OCI-LY1 (cell line): ENCODE data around the gene TARBP2.

Experiments
- H2AFZ ChIP-seq: fragments of 200-600 bp; sonication (generic), shearing (Covaris generic); 2 replicates; pipeline ENCODE4 v1.6.0; 2014; ENCODE audit warnings: antibody characterized with exemption, mild to moderate bottlenecking, low read length
- H3F3A ChIP-seq: fragments of 200-600 bp; sonication (generic), shearing (Covaris generic); 2 replicates; pipeline ENCODE4 v1.6.0; 2014; ENCODE audit warnings: mild to moderate bottlenecking, antibody characterized with exemption, low read length, moderate library complexity; ENCODE audit not compliant: insufficient read depth
- H3K27ac ChIP-seq: fragments of 200-600 bp; sonication (generic); 2 replicates; pipeline ENCODE4 v1.5.1; 2014; ENCODE audit warnings: low read length, mixed run types, mild to moderate bottlenecking, low read depth; ENCODE audit not compliant: poor library complexity, severe bottlenecking
- H3K27me3 ChIP-seq: fragments of 200-600 bp; sonication (generic); 2 replicates; pipeline ENCODE4 v1.6.0; 2014; ENCODE audit warnings: antibody characterized with exemption, mild to moderate bottlenecking, low read length, moderate library complexity; ENCODE audit not compliant: insufficient read depth
- H3K36me3 ChIP-seq: fragments of 200-600 bp; sonication (generic); 2 replicates; pipeline ENCODE4 v1.6.1; 2014; ENCODE audit warnings: mild to moderate bottlenecking, antibody characterized with exemption, low read length, moderate library complexity, mixed read lengths; ENCODE audit not compliant: insufficient read depth
- H3K4me1 ChIP-seq: fragments of 200-600 bp; sonication (generic); 2 replicates; pipeline ENCODE4 v1.5.1; 2014; ENCODE audit warnings: mild to moderate bottlenecking, low read length, moderate library complexity; ENCODE audit not compliant: insufficient read depth, severe bottlenecking
- H3K4me2 ChIP-seq: fragments of 200-600 bp; sonication (generic), shearing (Covaris generic); 2 replicates; pipeline ENCODE4 v1.6.1; 2014; ENCODE audit warnings: low read length
- H3K4me3 ChIP-seq: fragments of 200-600 bp; sonication (generic); 2 replicates; pipeline ENCODE4 v1.5.1; 2014; ENCODE audit warnings: low read length, low read depth, mild to moderate bottlenecking, mixed read lengths; ENCODE audit not compliant: poor library complexity, severe bottlenecking
- H3K79me2 ChIP-seq: fragments of 200-600 bp; shearing (Covaris generic); 2 replicates; pipeline ENCODE4 v1.6.1; 2016; ENCODE audit warnings: mixed run types, low read length, mixed read lengths; ENCODE audit not compliant: insufficient read depth
- H3K9ac ChIP-seq: fragments of 200-600 bp; sonication (generic), shearing (Covaris generic); 2 replicates; pipeline ENCODE4 v1.6.1; 2014; ENCODE audit warnings: mild to moderate bottlenecking, low read length, mixed read lengths
- H3K9me2 ChIP-seq: fragments of 200-600 bp; sonication (generic), shearing (Covaris generic); 2 replicates; pipeline ENCODE4 v1.6.1; 2014; ENCODE audit warnings: low read depth, mild to moderate bottlenecking, low read length, mixed read lengths
- H3K9me3 ChIP-seq: fragments of 200-600 bp; shearing (Covaris generic); 2 replicates; pipeline ENCODE4 v1.6.1; 2014; ENCODE audit warnings: low read length, mixed read lengths
- H4K20me1 ChIP-seq: fragments of 200-600 bp; sonication (generic), shearing (Covaris generic); 2 replicates; pipeline ENCODE4 v1.6.0; 2016; ENCODE audit warnings: mild to moderate bottlenecking, low read length; ENCODE audit not compliant: insufficient read depth
- EZH2 ChIP-seq: fragments of 200-600 bp; sonication (generic), shearing (Covaris generic); IDR thresholded peaks from 2 replicates; pipeline ENCODE4 v1.8.0; 2017; ENCODE audit warnings: borderline replicate concordance, mixed run types, mild to moderate bottlenecking, antibody characterized with exemption, low read length, moderate library complexity, mixed read lengths
- TF ChIP-seq, protein P1 (sequence below): fragments of 200-600 bp; sonication (generic), shearing (Covaris generic); IDR thresholded peaks from 2 replicates; pipeline ENCODE4 v1.5.1; 2017; ENCODE audit warnings: mild to moderate bottlenecking, antibody characterized with exemption, low read length, moderate library complexity, mixed read lengths

Gene TARBP2

DNA sequence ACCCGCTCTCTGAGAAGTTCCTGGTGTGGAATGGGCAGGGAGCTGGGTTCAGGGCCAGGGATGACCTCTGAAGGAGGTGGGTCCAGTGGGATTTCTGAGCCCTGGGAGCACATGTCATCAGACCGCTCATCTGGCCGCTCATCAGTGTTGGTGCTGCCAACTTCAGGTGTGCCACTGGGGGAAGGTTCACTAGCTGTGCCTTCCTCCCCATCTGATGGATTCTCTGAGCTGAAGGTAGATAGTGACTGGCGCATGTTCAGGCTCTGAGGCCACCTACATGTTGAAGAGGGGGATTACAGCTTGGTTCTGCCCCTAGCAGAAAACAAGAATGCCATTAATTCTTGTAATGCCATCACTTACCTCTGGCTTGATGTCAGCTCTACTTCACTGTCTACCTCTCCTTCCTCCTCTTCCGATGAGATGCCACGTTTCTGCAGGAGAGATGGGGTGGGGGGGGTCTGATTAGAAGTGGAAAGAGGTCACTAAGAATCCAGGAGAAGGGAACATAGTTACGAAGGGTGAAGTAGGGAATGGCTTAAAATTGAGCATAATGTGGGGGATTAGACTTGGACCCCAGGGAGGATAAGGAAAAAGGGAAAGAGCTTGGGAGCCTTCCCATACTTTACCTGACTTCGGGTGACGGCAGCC, 19.0 kb upstream of the TARBP2 start:
- peaks cover 7% of the 10 kb centered on the region; the same call in 1 of the 2 replicates for H3F3A ChIP-seq
- H3K27ac ChIP-seq, result no peak overlapping the region
- no peaks in the 10 kb centered on the region for H3K79me2 ChIP-seq
- no peak for TF ChIP-seq EZH2
- TF ChIP-seq, protein P1, sequence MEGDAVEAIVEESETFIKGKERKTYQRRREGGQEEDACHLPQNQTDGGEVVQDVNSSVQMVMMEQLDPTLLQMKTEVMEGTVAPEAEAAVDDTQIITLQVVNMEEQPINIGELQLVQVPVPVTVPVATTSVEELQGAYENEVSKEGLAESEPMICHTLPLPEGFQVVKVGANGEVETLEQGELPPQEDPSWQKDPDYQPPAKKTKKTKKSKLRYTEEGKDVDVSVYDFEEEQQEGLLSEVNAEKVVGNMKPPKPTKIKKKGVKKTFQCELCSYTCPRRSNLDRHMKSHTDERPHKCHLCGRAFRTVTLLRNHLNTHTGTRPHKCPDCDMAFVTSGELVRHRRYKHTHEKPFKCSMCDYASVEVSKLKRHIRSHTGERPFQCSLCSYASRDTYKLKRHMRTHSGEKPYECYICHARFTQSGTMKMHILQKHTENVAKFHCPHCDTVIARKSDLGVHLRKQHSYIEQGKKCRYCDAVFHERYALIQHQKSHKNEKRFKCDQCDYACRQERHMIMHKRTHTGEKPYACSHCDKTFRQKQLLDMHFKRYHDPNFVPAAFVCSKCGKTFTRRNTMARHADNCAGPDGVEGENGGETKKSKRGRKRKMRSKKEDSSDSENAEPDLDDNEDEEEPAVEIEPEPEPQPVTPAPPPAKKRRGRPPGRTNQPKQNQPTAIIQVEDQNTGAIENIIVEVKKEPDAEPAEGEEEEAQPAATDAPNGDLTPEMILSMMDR, result peak; percentile 40; the same call in 1 of the 2 replicates
- no peaks in the 10 kb centered on the region for H3K9me3 ChIP-seq
- no peak overlapping the region for H2AFZ ChIP-seq
- H3K27me3 ChIP-seq, result no peaks in the 10 kb centered on the region
- H3K4me2 ChIP-seq, result no peak overlapping the region
- no peak overlapping the region for H3K4me3 ChIP-seq
- H4K20me1 ChIP-seq, result no peaks in the 10 kb centered on the region
- no peaks in the 10 kb centered on the region for H3K9me2 ChIP-seq
- peaks cover 91% of the 10 kb centered on the region for H3K36me3 ChIP-seq
- H3K4me1 ChIP-seq, result no peaks in the 10 kb centered on the region
- H3K9ac ChIP-seq, result no peak overlapping the region

DNA sequence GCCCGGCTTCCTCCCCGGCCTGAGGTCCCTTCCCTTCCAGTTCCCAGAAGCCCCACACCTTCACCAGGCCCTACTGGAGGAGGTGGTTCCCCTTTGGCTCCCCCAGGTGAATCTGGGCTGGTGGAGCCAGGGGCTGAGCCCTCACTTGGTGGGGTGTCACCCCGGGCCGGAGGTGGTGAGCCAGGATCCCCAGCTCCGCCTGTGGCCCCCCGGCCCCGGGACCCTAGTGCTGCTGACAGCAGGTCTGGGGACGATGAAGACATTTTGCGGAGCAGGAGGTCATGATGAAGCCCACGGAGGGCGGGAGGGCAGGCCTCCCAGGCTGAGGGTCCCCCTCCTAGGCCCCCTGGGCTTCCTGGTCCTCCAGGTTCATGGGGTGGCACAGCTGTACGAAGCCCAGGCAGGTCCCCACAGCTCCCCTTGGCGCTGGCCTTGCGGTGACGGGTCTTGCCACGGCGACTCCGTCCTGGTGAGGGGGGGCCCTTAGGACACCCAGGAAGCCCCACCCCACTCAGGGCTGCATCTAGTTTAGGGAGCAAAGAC, 18.4 kb upstream of the TARBP2 start:
- Histone ChIP-seq H3K9me3 (no peaks in the 10 kb centered on the region), H3K9ac (no peak overlapping the region), H3K36me3 (peaks cover 85% of the 10 kb centered on the region), H3K4me3 (no peak overlapping the region), H3K4me1 (no peaks in the 10 kb centered on the region), H4K20me1 (no peaks in the 10 kb centered on the region), H3K27ac (no peak overlapping the region), H2AFZ (no peak overlapping the region), H3K79me2 (no peaks in the 10 kb centered on the region), H3K27me3 (no peaks in the 10 kb centered on the region), H3K9me2 (no peaks in the 10 kb centered on the region), H3K4me2 (no peak overlapping the region), H3F3A (peaks cover 7% of the 10 kb centered on the region; the same call in 1 of the 2 replicates)
- TF ChIP-seq, protein P1, result no peak
- no peak for TF ChIP-seq EZH2

DNA sequence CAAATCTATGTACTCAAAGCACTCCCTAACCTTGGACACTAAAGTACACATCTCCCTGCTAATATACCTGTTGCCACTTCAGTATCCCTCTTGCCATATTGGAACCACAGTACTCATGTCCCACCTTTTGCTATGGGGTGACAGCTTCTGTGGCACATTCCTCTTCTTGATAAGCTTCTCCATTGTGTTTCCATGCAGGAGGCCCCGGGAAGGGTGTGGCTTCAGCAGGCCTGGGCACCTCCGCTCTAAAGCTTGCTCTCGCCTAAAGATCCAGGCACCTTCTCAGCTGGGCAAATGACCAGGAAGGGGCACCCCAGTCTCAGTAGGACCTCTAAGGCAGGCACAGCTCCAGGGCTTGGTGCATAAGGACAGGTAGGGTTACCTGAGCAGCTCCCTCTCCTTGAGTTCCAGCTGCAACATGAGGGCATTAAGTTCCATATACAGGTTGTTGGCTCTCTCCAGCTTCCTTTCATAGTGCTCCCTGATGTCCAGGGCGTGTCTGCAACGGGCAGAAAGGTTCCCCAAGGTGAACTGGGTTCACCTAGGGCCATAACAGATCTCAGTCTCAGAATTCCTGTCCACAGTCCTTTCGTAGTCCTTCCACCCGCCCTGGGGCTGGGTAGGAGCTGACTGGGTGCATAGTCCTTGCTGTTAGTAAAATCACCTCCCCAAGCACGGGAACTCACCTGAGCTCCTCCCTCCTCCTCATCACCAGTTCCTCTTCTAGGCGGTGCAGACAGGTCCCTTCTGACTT, 17.7 kb upstream of the TARBP2 start:
- Histone ChIP-seq H3K9ac (no peak overlapping the region), H4K20me1 (no peaks in the 10 kb centered on the region), H2AFZ (no peak overlapping the region), H3K79me2 (no peaks in the 10 kb centered on the region), H3K27me3 (no peaks in the 10 kb centered on the region), H3K36me3 (peaks cover 78% of the 10 kb centered on the region), H3K9me3 (no peaks in the 10 kb centered on the region), H3K4me1 (no peaks in the 10 kb centered on the region), H3K4me2 (no peak overlapping the region), H3K9me2 (no peaks in the 10 kb centered on the region), H3K4me3 (no peak overlapping the region), H3K27ac (peak overlapping the region; percentile 25), H3F3A (peaks cover 7% of the 10 kb centered on the region; the same call in 1 of the 2 replicates)
- TF ChIP-seq, protein P1, result no peak
- TF ChIP-seq EZH2, result no peak
